ENCODE data around the gene DPH1. TPM values are rescaled to one million over a fixed set of nuclear protein-coding genes. Genes with fewer than 3 reads are reported as not detected.
A peak's percentile ranks its signal among the peaks of the same experiment; 100 is the strongest.

DPH1 gene
- total RNA-seq, 1 donor from 2014 or later = 43.0 TPM

- Histone ChIP-seq H3K9me3 (no peaks in the 10 kb centered on the region), H3K4me1 (peaks cover 27% of the 10 kb centered on the region), H3K27me3 (no peaks in the 10 kb centered on the region), H3K4me3 (no peak overlapping the region), H3K27ac (no peak overlapping the region), H3K36me3 (no peaks in the 10 kb centered on the region)
- intact Hi-C loops (cut with DNase I) = no loop called here
- TF ChIP-seq CTCF (IDR thresholded peaks at IDR 0.05) = no peak
- no peak for TF ChIP-seq POLR2A (IDR thresholded peaks at IDR 0.05)
- no peak for TF ChIP-seq POLR2AphosphoS5 (IDR thresholded peaks at IDR 0.05; ENCODE audit: insufficient read depth in 1 of 2, low read depth in 1 of 2)
- no peak for DNase-seq (ENCODE audit: extremely low spot score in 2 of 2)
Observed at GRCh38 chr17:2044263-2044894, 14.4 kb downstream of the DPH1 start.

DNA sequence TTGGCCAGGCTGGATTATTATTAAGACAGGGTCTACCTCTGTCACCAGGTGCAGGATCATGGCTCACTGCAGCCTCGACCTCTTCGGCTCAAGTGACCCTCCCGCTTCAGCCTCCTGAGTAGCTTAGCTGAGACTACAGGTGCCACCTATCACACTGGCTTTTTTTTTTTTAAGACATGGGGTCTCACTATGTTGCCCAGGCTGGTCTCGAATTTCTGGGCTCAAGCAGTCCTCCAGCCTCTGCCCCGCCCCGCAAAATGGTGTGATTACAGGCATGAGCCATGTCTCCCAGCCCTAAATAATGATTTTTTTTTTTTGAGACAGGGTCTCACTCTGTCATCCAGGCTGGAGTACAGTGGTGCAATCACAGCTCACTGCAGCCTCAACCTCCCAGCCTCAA lies 17.6 kb downstream of the DPH1 start:
- no peak for TF ChIP-seq POLR2AphosphoS5 (IDR thresholded peaks at IDR 0.05; ENCODE audit: insufficient read depth in 1 of 2, low read depth in 1 of 2)
- TF ChIP-seq CTCF (IDR thresholded peaks at IDR 0.05) = no peak
- no peak for TF ChIP-seq POLR2A (IDR thresholded peaks at IDR 0.05)
- no peak overlapping the region for H3K4me3 ChIP-seq

GRCh38 chr17:2048805-2049204 lies 18.9 kb downstream of the DPH1 start:
- no peak for TF ChIP-seq POLR2A (IDR thresholded peaks at IDR 0.05)
- TF ChIP-seq CTCF (IDR thresholded peaks at IDR 0.05) = no peak
- TF ChIP-seq POLR2AphosphoS5 (IDR thresholded peaks at IDR 0.05; ENCODE audit: insufficient read depth in 1 of 2, low read depth in 1 of 2) = no peak
- DNase-seq (ENCODE audit: extremely low spot score in 2 of 2) = no peak
- Histone ChIP-seq H3K27ac (no peak overlapping the region), H3K27me3 (no peaks in the 10 kb centered on the region), H3K4me1 (peaks cover 35% of the 10 kb centered on the region), H3K36me3 (no peaks in the 10 kb centered on the region), H3K4me3 (peak overlapping the region in 1 of 2 donors; percentile 95), H3K9me3 (no peaks in the 10 kb centered on the region)
- intact Hi-C loops (cut with DNase I) = no loop called here

More for the DNA sequence above, 17.6 kb downstream of the DPH1 start:
- DNase-seq (ENCODE audit: extremely low spot score in 2 of 2) = no peak
- Histone ChIP-seq H3K36me3 (no peaks in the 10 kb centered on the region), H3K4me1 (peaks cover 32% of the 10 kb centered on the region), H3K9me3 (no peaks in the 10 kb centered on the region), H3K27ac (no peak overlapping the region), H3K27me3 (no peaks in the 10 kb centered on the region)
- intact Hi-C loops (cut with DNase I) = no loop called here

DNA sequence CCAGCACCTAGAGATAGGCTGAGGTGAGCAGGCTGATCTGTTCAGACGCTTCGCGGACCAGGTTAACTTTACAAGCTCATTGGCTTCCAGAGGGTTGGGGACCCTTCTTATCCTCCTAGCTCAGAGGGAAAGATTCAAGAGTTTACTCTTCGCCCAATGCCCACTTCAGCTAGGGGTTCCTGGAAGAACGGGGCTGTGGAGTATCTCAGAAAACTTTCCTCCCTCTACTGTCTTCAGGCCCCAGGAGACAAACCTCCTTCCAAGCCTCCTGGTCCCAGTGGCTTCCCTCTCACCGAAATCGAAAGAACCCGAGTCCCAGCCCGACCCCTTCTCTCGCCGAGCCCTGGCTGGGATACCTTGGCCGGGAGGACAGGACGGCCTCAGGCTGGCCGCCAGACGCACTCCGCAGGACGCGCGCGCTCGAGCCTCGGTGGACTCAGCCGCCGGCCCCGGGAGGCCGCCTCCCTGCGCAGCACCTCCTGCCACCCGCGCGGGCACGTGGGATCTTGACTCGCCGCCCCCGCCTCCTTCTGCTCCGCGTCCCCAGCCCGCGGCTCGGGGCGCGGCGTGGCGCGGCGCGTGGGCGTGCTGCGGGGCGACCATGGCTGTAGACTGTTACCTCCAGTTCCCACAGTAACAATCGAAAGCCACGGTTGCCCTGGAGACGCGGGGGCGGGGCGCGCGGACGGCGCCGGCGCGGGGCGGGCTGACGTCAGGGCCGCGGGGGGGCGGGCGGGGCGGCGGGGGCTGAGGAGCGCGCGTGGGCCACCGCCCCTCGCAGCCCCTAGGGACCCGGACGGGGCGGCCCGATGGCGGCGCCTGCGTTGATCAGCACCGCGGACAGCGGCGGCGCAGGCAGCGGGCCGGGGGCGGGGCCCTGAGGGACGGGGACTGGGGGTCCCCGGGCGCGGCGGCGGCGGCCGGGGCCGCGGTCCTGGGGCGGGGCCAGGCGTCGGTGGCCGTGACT lies 19.7 kb downstream of the DPH1 start:
- Histone ChIP-seq H3K27ac (peak overlapping the region; percentile 27), H3K4me3 (peak overlapping the region; percentile 57 to 95), H3K4me1 (peaks cover 43% of the 10 kb centered on the region), H3K36me3 (no peaks in the 10 kb centered on the region), H3K27me3 (no peaks in the 10 kb centered on the region), H3K9me3 (no peaks in the 10 kb centered on the region)
- intact Hi-C loops (cut with DNase I) = loop anchor here (10.0 kb wide), 1 partner anchor 345 kb away; no protein-coding TSS in a partner anchor
- no peak for DNase-seq (ENCODE audit: extremely low spot score in 2 of 2)
- TF ChIP-seq POLR2A (IDR thresholded peaks at IDR 0.05) (no peak), POLR2AphosphoS5 (IDR thresholded peaks at IDR 0.05; ENCODE audit: insufficient read depth in 1 of 2, low read depth in 1 of 2) (no peak), CTCF (IDR thresholded peaks at IDR 0.05) (no peak)

Data from vagina (tissue), 2 donors.